GM12878 (cell line): ENCODE results near the gene DYNLT5. TPM values are rescaled to one million over a fixed set of nuclear protein-coding genes. Genes with fewer than 3 reads are reported as not detected.

ENCODE experiments used
- ATAC-seq: fragments of 200-7000 bp; cut with Tn5 transposase; 3 replicates; pipeline ENCODE4 v1.9.1; 2020; ENCODE audit warnings: mild to moderate bottlenecking, moderate library complexity
- Bru-seq: library from RNA; stranded (reverse); fragments of 400-500 nt; gene quantifications from one replicate; lab custom pipeline; 2021; lab: Mats Ljungman, UMichigan
- BruChase-seq, 2 experiments: library from RNA; stranded (reverse); fragments of 400-500 nt; gene quantifications; one replicate each; lab custom pipeline; 2021; lab: Mats Ljungman, UMichigan
- BruUV-seq: library from RNA; stranded (reverse); fragments of 400-500 nt; replicated peaks from 2 replicates; lab custom pipeline; 2021; lab: Mats Ljungman, UMichigan
- CTCF ChIA-PET: fragments of 300-600 bp; sonication (Branson Sonifier 250); formaldehyde crosslinking; extraction: SDS; loops from one replicate; lab custom pipeline; 2021; ENCODE audit warnings: inconsistent platforms; lab: Yijun Ruan, JAX
- POLR2A ChIA-PET: fragments of 350-600 bp; formaldehyde crosslinking; extraction: SDS; loops from one replicate; lab custom pipeline; 2021; ENCODE audit warnings: inconsistent platforms; lab: Charles Lee
- RAD21 ChIA-PET: fragments of 300-600 bp; sonication (Branson Sonifier 250); formaldehyde crosslinking; loops from one replicate; lab custom pipeline; 2023; ENCODE audit warnings: antibody characterized with exemption; ENCODE audit not compliant: unreplicated experiment; lab: Charles Lee
- SMC1A ChIA-PET: fragments of 300-600 bp; sonication (Branson Sonifier 250); formaldehyde crosslinking; loops from one replicate; lab custom pipeline; 2023; ENCODE audit not compliant: unreplicated experiment, uncharacterized antibody; lab: Charles Lee
- DNase-seq: peaks from one replicate; pipeline ENCODE4 v3.0.0-alpha.2; 2011; ENCODE audit warnings: low read depth, low spot score
- FAIRE-seq: peaks from 3 replicates; lab custom pipeline; 2011; peaks lifted over from hg19 to GRCh38; lab: Jason Lieb, UNC
- H2AFZ ChIP-seq: 2 replicates; pipeline ENCODE4 v1.6.0; 2011; ENCODE audit warnings: low read depth, low read length, control low read depth; ENCODE audit not compliant: control insufficient read depth
- H3K27ac ChIP-seq: 2 replicates; pipeline ENCODE4 v1.5.1; 2011; ENCODE audit warnings: control low read depth; ENCODE audit not compliant: control insufficient read depth, insufficient read depth
- H3K27me3 ChIP-seq, 2 experiments: replicated peaks in 1 of 2; 2 replicates each; pipeline versions ENCODE4 v1.6.0 to v1.6.1; 2011; ENCODE audit warnings: low read length in 1 of 2; ENCODE audit not compliant: control insufficient read depth in 2 of 2, insufficient read depth in 2 of 2
- H3K36me3 ChIP-seq, 2 experiments: 2 replicates each; pipeline ENCODE4 v1.5.1; 2011; ENCODE audit warnings: low read length in 1 of 2; ENCODE audit not compliant: control insufficient read depth in 2 of 2, insufficient read depth in 2 of 2
- H3K4me1 ChIP-seq: 2 replicates; pipeline ENCODE4 v1.6.1; 2011; ENCODE audit warnings: mild to moderate bottlenecking, low read length, moderate library complexity, mixed read lengths; ENCODE audit not compliant: control insufficient read depth, insufficient read depth
- H3K4me2 ChIP-seq: 2 replicates; pipeline ENCODE4 v1.6.0; 2011; ENCODE audit warnings: control low read depth; ENCODE audit not compliant: control insufficient read depth, insufficient read depth
- H3K4me3 ChIP-seq: fragments of 200-600 bp; sonication (generic); 2 replicates; pipeline ENCODE4 v1.5.1; 2016
- H3K79me2 ChIP-seq: 2 replicates; pipeline ENCODE4 v1.6.0; 2011; ENCODE audit warnings: low read length; ENCODE audit not compliant: control insufficient read depth, insufficient read depth
- H3K9ac ChIP-seq: 2 replicates; pipeline ENCODE4 v1.8.0; 2011; ENCODE audit warnings: low read length, control low read depth, mixed read lengths; ENCODE audit not compliant: control insufficient read depth, insufficient read depth
- H3K9me3 ChIP-seq: replicated peaks from 3 replicates; pipeline ENCODE4 v1.5.1; 2011; ENCODE audit warnings: mild to moderate bottlenecking, low read length; ENCODE audit not compliant: control insufficient read depth, insufficient read depth
- H4K20me1 ChIP-seq: 2 replicates; pipeline ENCODE4 v1.6.0; 2011; ENCODE audit not compliant: control insufficient read depth, insufficient read depth
- ATF3 ChIP-seq: IDR thresholded peaks from 2 replicates; pipeline ENCODE4 v1.6.1; 2011; ENCODE audit warnings: low read depth, mild to moderate bottlenecking, low read length, moderate library complexity, borderline replicate concordance; ENCODE audit errors: extremely low read depth
- POLR2AphosphoS2 ChIP-seq: IDR thresholded peaks from 2 replicates; pipeline ENCODE4 v1.6.1; 2011; ENCODE audit warnings: low read depth, mild to moderate bottlenecking, low read length, improper control_type of control experiment, moderate library complexity
- RAD21 ChIP-seq: IDR thresholded peaks from 2 replicates; pipeline ENCODE4 v1.6.1; 2011; ENCODE audit warnings: mild to moderate bottlenecking, low read depth, low read length, moderate library complexity; ENCODE audit not compliant: insufficient read depth
- TARDBP ChIP-seq: IDR thresholded peaks from 2 replicates; pipeline ENCODE4 v1.6.1; 2016; ENCODE audit warnings: borderline replicate concordance
- WRNIP1 ChIP-seq: IDR thresholded peaks from 2 replicates; pipeline ENCODE4 v1.6.1; 2011; ENCODE audit warnings: low read depth, low read length, improper control_type of control experiment, borderline replicate concordance
- WGBS: methylation state at CpG from one replicate; pipeline ENCODE4 v1.1.6; 2016; ENCODE audit warnings: low lambda C conversion rate; ENCODE audit not compliant: insufficient replicate concordance, insufficient coverage; ENCODE audit errors: missing lambda C conversion rate; 5-methylcytosine and 5-hydroxymethylcytosine counted together
- in situ Hi-C: fragments of 300-500 bp; cut with MboI; formaldehyde crosslinking; loops from 9 replicates; pipeline ENCODE4 v1.14.3; 2018; ENCODE audit warnings: mixed read lengths
- intact Hi-C: fragments of 100-400 bp; cut with micrococcal nuclease; formaldehyde crosslinking; loops from one replicate; pipeline ENCODE4 v1.14.2; 2022; ENCODE audit not compliant: unreplicated experiment
- long read RNA-seq, 2 experiments: library from polyadenylated mRNA; unstranded; transcript quantifications; one replicate each; pipeline ENCODE4 v2.0.0, GENCODE V29; 2019 to 2020
- polyA minus RNA-seq, 3 experiments: library from RNA; depleted of rRNA, polyadenylated mRNA; stranded (reverse); fragments of >200 nt; gene quantifications; 2 replicates each; pipeline ENCODE4 v1.2.3, GENCODE V29; 2011
- polyA plus RNA-seq, 11 experiments: library from polyadenylated mRNA; depleted of rRNA in 4 of 11; unstranded in 6 of 11; stranded (reverse) in 5 of 11; fragments of >200 nt; fragmentation: Nextera tagmentation in 4 of 11; fragmentation: Illumina TruSeq in 1 of 11; extraction: Ambion mirVana in 4 of 11; extraction: Trizol in 1 of 11; gene quantifications; 1 replicate in 1 of 11; 2 replicates in 10 of 11; pipeline versions ENCODE4 v1.2.1 to v1.2.3, GENCODE V29; 2011 to 2016; ENCODE audit warnings: inconsistent platforms in 2 of 11, missing spikeins in 2 of 11, low read depth in 1 of 11
- total RNA-seq, 4 experiments: library from RNA; depleted of rRNA in 3 of 4; stranded (reverse); fragments of >200 nt in 3 of 4; fragmentation: Illumina TruSeq in 1 of 4; extraction: Trizol in 1 of 4; gene quantifications; 2 replicates each; pipeline versions ENCODE4 v1.2.1 to v1.2.3, GENCODE V29; 2013 to 2021

Gene DYNLT5, protein sequence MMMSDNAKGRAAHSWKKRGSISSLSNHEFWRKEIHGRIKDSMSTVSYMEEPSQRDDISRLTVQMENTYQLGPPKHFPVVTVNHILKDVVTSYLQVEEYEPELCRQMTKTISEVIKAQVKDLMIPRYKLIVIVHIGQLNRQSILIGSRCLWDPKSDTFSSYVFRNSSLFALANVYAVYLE
- total RNA-seq (2013; cell fraction: nucleolus; rRNA removed) = not detected in 2 replicates
- total RNA-seq (2014; rRNA removed) (not detected in 2 replicates), total RNA-seq (2014; rRNA removed; fragmentation: Illumina TruSeq; extraction: Trizol) (not detected in 2 replicates), total RNA-seq (2021) (not detected in 2 replicates), polyA plus RNA-seq (2011; rRNA removed) (not detected in 2 replicates), polyA plus RNA-seq (2014; fragmentation: Illumina TruSeq; extraction: Trizol) (not detected in 2 replicates), polyA plus RNA-seq (2014; fragmentation: Nextera tagmentation; extraction: Ambion mirVana) (not detected), polyA plus RNA-seq (2014; rRNA removed) (not detected in 2 replicates), polyA plus RNA-seq (2016; fragmentation: Nextera tagmentation; extraction: Ambion mirVana) (not detected), polyA minus RNA-seq (2011; rRNA and poly(A)+ RNA removed) (not detected in 2 replicates), Bru-seq, nascent RNA (not detected), BruChase-seq, experiment 1, labeled RNA remaining after a 6-hour chase (not detected), BruChase-seq, experiment 2, labeled RNA remaining after a 2-hour chase (not detected)
- not detected for polyA plus RNA-seq (2011; ENCODE audit: low read depth)
- not detected in 2 replicates for polyA plus RNA-seq (2011; cell fraction: cytosol; rRNA removed)
- not detected in 2 replicates for polyA plus RNA-seq (2011; cell fraction: nucleus; rRNA removed)
- polyA plus RNA-seq (2012) = not detected in 2 replicates
- polyA minus RNA-seq (2011; cell fraction: cytosol; rRNA and poly(A)+ RNA removed) = not detected in 2 replicates
- not detected in 2 replicates for polyA minus RNA-seq (2011; cell fraction: nucleus; rRNA and poly(A)+ RNA removed)
- long read RNA-seq, experiment 1 = 0 reads
- long read RNA-seq, experiment 2 = 0 reads

- POLR2A ChIA-PET = no interaction called here
- Histone ChIP-seq H4K20me1 (no peaks in the 10 kb centered on the region), H3K9ac (no peak within 1 kb of the TSS), H3K4me2 (peak within 1 kb of the TSS; percentile 35; the same call in 1 of the 2 replicates), H3K4me1 (no peaks in the 10 kb centered on the region), H3K9me3 (no peaks in the 10 kb centered on the region), H3K36me3 (no peaks in the 10 kb centered on the region), H3K27ac (no peak within 1 kb of the TSS), H2AFZ (no peak within 1 kb of the TSS), H3K27me3 (peaks cover 6 to 13% of the 10 kb centered on the region in 2 experiments; a peak in 3 of 4 replicates), H3K4me3 (no peak within 1 kb of the TSS), H3K79me2 (no peaks in the 10 kb centered on the region)
- no TSS peak for BruUV-seq
- 47% methylated on average over 32 of the region's 35 CpGs for WGBS
- CTCF ChIA-PET = no interaction called here
- TF ChIP-seq ATF3 = no peak
- TF ChIP-seq RAD21 = peak; percentile 20; the same call in 1 of the 2 replicates
- no peak for TF ChIP-seq WRNIP1
- no peak for TF ChIP-seq TARDBP
- no peak for TF ChIP-seq POLR2AphosphoS2
- intact Hi-C loops = no loop called here
- ATAC-seq (peak; percentile 37), FAIRE-seq (no peak), DNase-seq (no peak)
- RAD21 ChIA-PET = no interaction called here
- in situ Hi-C loops = loop anchor here (25.0 kb wide), 1 partner anchor 735 kb away; no protein-coding TSS in a partner anchor
- SMC1A ChIA-PET = no interaction called here
Measured at GRCh38 chr1:66752000-66752592, at the start of gene DYNLT5. TSS of gene DYNLT5 (plus strand) at chr1:66752459. CDS start at chr1:66754659, 2,200 bp downstream.
